ENCODE results near the gene RET.

Gene RET

DNA sequence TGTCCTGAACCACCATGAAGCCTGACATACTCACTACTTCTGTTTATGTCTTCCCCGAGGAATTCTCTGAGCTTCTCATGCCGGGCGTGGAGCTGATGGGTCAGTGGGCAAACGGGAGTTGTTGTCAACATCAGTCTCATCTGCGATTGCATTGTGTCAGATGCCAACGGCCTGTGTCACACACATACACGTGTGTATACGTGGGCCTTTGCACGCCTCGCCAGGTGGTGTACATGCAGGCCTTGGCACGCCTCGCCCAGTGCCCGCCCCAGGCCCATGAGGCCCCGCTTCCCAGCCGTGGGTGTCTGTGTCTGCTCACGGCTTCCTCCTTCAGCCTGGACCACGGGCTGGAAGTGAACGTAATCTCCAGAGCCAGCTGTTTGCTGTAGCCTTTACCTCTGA is 53.9 kb downstream of the RET start:
- no peak overlapping the region for H3K4me3 ChIP-seq (ENCODE audit: low read depth, low read length)
- TF ChIP-seq ZNF211 (tag by site-specific recombination; IDR thresholded peaks at IDR 0.05; ENCODE audit: low read depth) = no peak
- no peak for TF ChIP-seq KLF1 (tag by site-specific recombination; IDR thresholded peaks at IDR 0.05)
- TF ChIP-seq ZNF354C (tag by site-specific recombination; IDR thresholded peaks at IDR 0.05; ENCODE audit: borderline replicate concordance, low read depth) = no peak
- TF ChIP-seq ZNF544 (tag by site-specific recombination; IDR thresholded peaks at IDR 0.05) = no peak
- TF ChIP-seq ZNF18 (tag by site-specific recombination; IDR thresholded peaks at IDR 0.05) = no peak
- TF ChIP-seq WT1 (tag by site-specific recombination; IDR thresholded peaks at IDR 0.05) = no peak
- TF ChIP-seq ZBTB21 (tag by site-specific recombination; IDR thresholded peaks at IDR 0.05) = no peak
- TF ChIP-seq ZFP37 (tag by site-specific recombination; IDR thresholded peaks at IDR 0.05) = no peak
- TF ChIP-seq, protein P1, sequence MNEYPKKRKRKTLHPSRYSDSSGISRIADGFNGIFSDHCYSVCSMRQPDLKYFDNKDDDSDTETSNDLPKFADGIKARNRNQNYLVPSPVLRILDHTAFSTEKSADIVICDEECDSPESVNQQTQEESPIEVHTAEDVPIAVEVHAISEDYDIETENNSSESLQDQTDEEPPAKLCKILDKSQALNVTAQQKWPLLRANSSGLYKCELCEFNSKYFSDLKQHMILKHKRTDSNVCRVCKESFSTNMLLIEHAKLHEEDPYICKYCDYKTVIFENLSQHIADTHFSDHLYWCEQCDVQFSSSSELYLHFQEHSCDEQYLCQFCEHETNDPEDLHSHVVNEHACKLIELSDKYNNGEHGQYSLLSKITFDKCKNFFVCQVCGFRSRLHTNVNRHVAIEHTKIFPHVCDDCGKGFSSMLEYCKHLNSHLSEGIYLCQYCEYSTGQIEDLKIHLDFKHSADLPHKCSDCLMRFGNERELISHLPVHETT (tag by site-specific recombination; IDR thresholded peaks at IDR 0.05) = no peak
- TF ChIP-seq ZNF148 (tag by site-specific recombination; IDR thresholded peaks at IDR 0.05; ENCODE audit: borderline replicate concordance) = no peak
- no peak for TF ChIP-seq SP7 (tag by site-specific recombination; IDR thresholded peaks at IDR 0.05)
- TF ChIP-seq ZNF658 (tag by site-specific recombination; IDR thresholded peaks at IDR 0.05) = no peak
- no peak overlapping the region for H3K27ac ChIP-seq (ENCODE audit: extremely low read depth, low read depth, low read length)
- CTCF ChIA-PET = no interaction called here
- H3K36me3 ChIP-seq (ENCODE audit: control insufficient read depth in 2 of 2, insufficient read depth in 1 of 2, low read length in 2 of 2) = no peaks in the 10 kb centered on the region
- H3K4me1 ChIP-seq (ENCODE audit: control insufficient read depth, insufficient read depth, low read length) = peaks cover 4% of the 10 kb centered on the region; the same call in 1 of the 2 replicates
- POLR2A ChIA-PET = no interaction called here
- H3K9me3 ChIP-seq (ENCODE audit: control insufficient read depth, insufficient read depth, low read depth, low read length) = no peaks in the 10 kb centered on the region

DNA sequence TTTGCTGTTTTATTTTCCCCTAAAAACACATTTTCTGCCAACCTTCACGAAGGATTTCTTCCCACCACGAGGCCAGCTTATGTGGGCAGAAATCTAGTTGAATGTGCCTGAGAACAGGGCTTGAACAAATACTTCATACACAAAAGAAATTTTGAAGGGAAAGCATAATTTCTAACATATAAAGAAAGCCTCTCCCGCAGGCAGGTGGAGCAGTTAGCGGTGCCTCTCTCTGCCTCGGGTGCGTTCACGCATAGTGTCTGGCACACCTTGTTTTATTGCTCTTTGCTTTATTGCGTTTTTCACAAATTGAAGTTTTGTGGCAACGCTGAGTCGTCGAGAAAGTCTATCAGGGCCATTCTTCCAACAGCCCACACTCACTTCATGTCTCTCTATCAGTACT is 54.4 kb downstream of the RET start:
- Histone ChIP-seq H3K36me3 (ENCODE audit: control insufficient read depth in 2 of 2, insufficient read depth in 1 of 2, low read length in 2 of 2) (no peaks in the 10 kb centered on the region), H3K4me1 (ENCODE audit: control insufficient read depth, insufficient read depth, low read length) (peaks cover 4% of the 10 kb centered on the region; the same call in 1 of the 2 replicates), H3K9me3 (ENCODE audit: control insufficient read depth, insufficient read depth, low read depth, low read length) (no peaks in the 10 kb centered on the region), H3K27ac (ENCODE audit: extremely low read depth, low read depth, low read length) (no peak overlapping the region), H3K4me3 (ENCODE audit: low read depth, low read length) (no peak overlapping the region)
- ChIA-PET CTCF (interaction anchor here (0.6 kb wide), 1 partner anchor 70 kb away, joined by 3 read pairs; no protein-coding TSS in a partner anchor), POLR2A (no interaction called here)
- TF ChIP-seq ZNF416 (tag by site-specific recombination; IDR thresholded peaks at IDR 0.05) (no peak), OSR2 (tag by site-specific recombination; IDR thresholded peaks at IDR 0.05) (no peak), ZNF155 (tag by site-specific recombination; IDR thresholded peaks at IDR 0.05) (no peak), MEIS1 (CRISPR knock-in tag; IDR thresholded peaks at IDR 0.05; ENCODE audit: borderline replicate concordance) (no peak), ZNF133 (tag by site-specific recombination; IDR thresholded peaks at IDR 0.05) (no peak), ATF2 (tag by site-specific recombination; IDR thresholded peaks at IDR 0.05; ENCODE audit: low read depth) (no peak), ZNF596 (tag by site-specific recombination; IDR thresholded peaks at IDR 0.05) (no peak), ZNF670 (tag by site-specific recombination; IDR thresholded peaks at IDR 0.05; ENCODE audit: low read depth) (no peak)
- TF ChIP-seq, protein P2, sequence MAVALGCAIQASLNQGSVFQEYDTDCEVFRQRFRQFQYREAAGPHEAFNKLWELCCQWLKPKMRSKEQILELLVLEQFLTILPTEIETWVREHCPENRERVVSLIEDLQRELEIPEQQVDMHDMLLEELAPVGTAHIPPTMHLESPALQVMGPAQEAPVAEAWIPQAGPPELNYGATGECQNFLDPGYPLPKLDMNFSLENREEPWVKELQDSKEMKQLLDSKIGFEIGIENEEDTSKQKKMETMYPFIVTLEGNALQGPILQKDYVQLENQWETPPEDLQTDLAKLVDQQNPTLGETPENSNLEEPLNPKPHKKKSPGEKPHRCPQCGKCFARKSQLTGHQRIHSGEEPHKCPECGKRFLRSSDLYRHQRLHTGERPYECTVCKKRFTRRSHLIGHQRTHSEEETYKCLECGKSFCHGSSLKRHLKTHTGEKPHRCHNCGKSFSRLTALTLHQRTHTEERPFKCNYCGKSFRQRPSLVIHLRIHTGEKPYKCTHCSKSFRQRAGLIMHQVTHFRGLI (tag by site-specific recombination; IDR thresholded peaks at IDR 0.05) = no peak

Data from HEK293 (cell line).